ENCODE results near the gene ULK4. TPM values are rescaled to one million over a fixed set of nuclear protein-coding genes. Genes with fewer than 3 reads are reported as not detected.

The ULK4 gene
- polyA plus RNA-seq, 1 donor from 2014 or later = 7.2 TPM

GRCh38 chr3:41478278-41478677 is 483.6 kb downstream of the ULK4 start:
- Histone ChIP-seq H3F3A (ENCODE audit: insufficient read depth, low read length, poor library complexity, severe bottlenecking) (no peaks in the 10 kb centered on the region), H3K79me2 (replicated peaks; ENCODE audit: insufficient read depth, low read length) (no peaks in the 10 kb centered on the region), H3K9me2 (ENCODE audit: insufficient read depth, low read length) (no peaks in the 10 kb centered on the region), H3K9ac (ENCODE audit: low read length) (no peak overlapping the region), H3K4me2 (ENCODE audit: low read length) (no peak overlapping the region), H3K9me3 (ENCODE audit: low read length) (no peaks in the 10 kb centered on the region), H3K27me3 (ENCODE audit: insufficient read depth, low read depth, low read length) (no peaks in the 10 kb centered on the region), H4K20me1 (ENCODE audit: insufficient read depth) (no peaks in the 10 kb centered on the region), H3K4me3 (ENCODE audit: low read length) (no peak overlapping the region), H3K27ac (ENCODE audit: low read length) (no peak overlapping the region), H3K36me3 (ENCODE audit: insufficient read depth, low read length) (no peaks in the 10 kb centered on the region), H2AFZ (ENCODE audit: low read depth, low read length) (no peak overlapping the region)
- TF ChIP-seq SMC3 (conservative IDR thresholded peaks at IDR 0.05; ENCODE audit: poor library complexity) (no peak), RAD21 (conservative IDR thresholded peaks at IDR 0.05) (no peak), EP300 (conservative IDR thresholded peaks at IDR 0.05; ENCODE audit: poor library complexity, severe bottlenecking) (no peak), MXI1 (conservative IDR thresholded peaks at IDR 0.05; ENCODE audit: poor library complexity, severe bottlenecking) (no peak), EZH2 (IDR thresholded peaks at IDR 0.05; ENCODE audit: borderline replicate concordance, insufficient read depth, low read length, poor library complexity, severe bottlenecking) (no peak), TAF1 (IDR thresholded peaks at IDR 0.05; ENCODE audit: low read depth) (no peak), POLR2AphosphoS5 (IDR thresholded peaks at IDR 0.05) (no peak), REST (IDR thresholded peaks at IDR 0.05; ENCODE audit: borderline replicate concordance) (no peak), CTCF (IDR thresholded peaks at IDR 0.05; ENCODE audit: poor library complexity, severe bottlenecking) (no peak)

GRCh38 chr3:41477399-41478014 is 484.4 kb downstream of the ULK4 start:
- Histone ChIP-seq H3K36me3 (ENCODE audit: insufficient read depth, low read length) (no peaks in the 10 kb centered on the region), H3K27ac (ENCODE audit: low read length) (no peak overlapping the region), H2AFZ (ENCODE audit: low read depth, low read length) (no peak overlapping the region), H3K4me2 (ENCODE audit: low read length) (no peak overlapping the region), H3K9me2 (ENCODE audit: insufficient read depth, low read length) (no peaks in the 10 kb centered on the region), H3K9ac (ENCODE audit: low read length) (no peak overlapping the region), H3K79me2 (replicated peaks; ENCODE audit: insufficient read depth, low read length) (no peaks in the 10 kb centered on the region), H3K9me3 (ENCODE audit: low read length) (no peaks in the 10 kb centered on the region), H3K27me3 (ENCODE audit: insufficient read depth, low read depth, low read length) (no peaks in the 10 kb centered on the region), H3F3A (ENCODE audit: insufficient read depth, low read length, poor library complexity, severe bottlenecking) (no peaks in the 10 kb centered on the region), H3K4me3 (ENCODE audit: low read length) (no peak overlapping the region), H4K20me1 (ENCODE audit: insufficient read depth) (no peaks in the 10 kb centered on the region)
- TF ChIP-seq SMC3 (conservative IDR thresholded peaks at IDR 0.05; ENCODE audit: poor library complexity) = no peak
- TF ChIP-seq REST (IDR thresholded peaks at IDR 0.05; ENCODE audit: borderline replicate concordance) = no peak
- no peak for TF ChIP-seq POLR2AphosphoS5 (IDR thresholded peaks at IDR 0.05)
- TF ChIP-seq CTCF (IDR thresholded peaks at IDR 0.05; ENCODE audit: poor library complexity, severe bottlenecking) = no peak
- no peak for TF ChIP-seq TAF1 (IDR thresholded peaks at IDR 0.05; ENCODE audit: low read depth)
- no peak for TF ChIP-seq RAD21 (conservative IDR thresholded peaks at IDR 0.05)
- no peak for TF ChIP-seq EP300 (conservative IDR thresholded peaks at IDR 0.05; ENCODE audit: poor library complexity, severe bottlenecking)
- no peak for TF ChIP-seq EZH2 (IDR thresholded peaks at IDR 0.05; ENCODE audit: borderline replicate concordance, insufficient read depth, low read length, poor library complexity, severe bottlenecking)

All from neural cell (in vitro differentiated cells).